GM13977 (cell line): ENCODE data around the gene DDX49.

Experiments
- DNase-seq: peaks from one replicate; pipeline ENCODE4 v3.0.0; 2012; ENCODE audit warnings: low spot score
- in situ Hi-C: fragments of 300-500 bp; cut with MboI; formaldehyde crosslinking; loops from one replicate; pipeline ENCODE4 v1.12.0; 2022; ENCODE audit warnings: low sequenced_read_pairs, low pct_unique_long_range_greater_than_20kb, mixed read lengths, inconsistent platforms; ENCODE audit not compliant: unreplicated experiment
- TF ChIP-seq, protein P1 (sequence below): IDR thresholded peaks from 2 replicates; pipeline ENCODE4 v1.5.1; 2012; ENCODE audit warnings: mild to moderate bottlenecking, control low read depth; ENCODE audit not compliant: insufficient read depth; ENCODE audit errors: extremely low read depth, missing control alignments

Gene DDX49

GRCh38 chr19:18889949-18890745 lies 29.4 kb upstream of the DDX49 start:
- no peak for DNase-seq
- TF ChIP-seq, protein P1, sequence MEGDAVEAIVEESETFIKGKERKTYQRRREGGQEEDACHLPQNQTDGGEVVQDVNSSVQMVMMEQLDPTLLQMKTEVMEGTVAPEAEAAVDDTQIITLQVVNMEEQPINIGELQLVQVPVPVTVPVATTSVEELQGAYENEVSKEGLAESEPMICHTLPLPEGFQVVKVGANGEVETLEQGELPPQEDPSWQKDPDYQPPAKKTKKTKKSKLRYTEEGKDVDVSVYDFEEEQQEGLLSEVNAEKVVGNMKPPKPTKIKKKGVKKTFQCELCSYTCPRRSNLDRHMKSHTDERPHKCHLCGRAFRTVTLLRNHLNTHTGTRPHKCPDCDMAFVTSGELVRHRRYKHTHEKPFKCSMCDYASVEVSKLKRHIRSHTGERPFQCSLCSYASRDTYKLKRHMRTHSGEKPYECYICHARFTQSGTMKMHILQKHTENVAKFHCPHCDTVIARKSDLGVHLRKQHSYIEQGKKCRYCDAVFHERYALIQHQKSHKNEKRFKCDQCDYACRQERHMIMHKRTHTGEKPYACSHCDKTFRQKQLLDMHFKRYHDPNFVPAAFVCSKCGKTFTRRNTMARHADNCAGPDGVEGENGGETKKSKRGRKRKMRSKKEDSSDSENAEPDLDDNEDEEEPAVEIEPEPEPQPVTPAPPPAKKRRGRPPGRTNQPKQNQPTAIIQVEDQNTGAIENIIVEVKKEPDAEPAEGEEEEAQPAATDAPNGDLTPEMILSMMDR: no peak
- in situ Hi-C loops: no loop called here

GRCh38 chr19:18893587-18894253 lies 25.8 kb upstream of the DDX49 start:
- TF ChIP-seq, protein P1: no peak
- DNase-seq: no peak
- in situ Hi-C loops: no loop called here

DNA sequence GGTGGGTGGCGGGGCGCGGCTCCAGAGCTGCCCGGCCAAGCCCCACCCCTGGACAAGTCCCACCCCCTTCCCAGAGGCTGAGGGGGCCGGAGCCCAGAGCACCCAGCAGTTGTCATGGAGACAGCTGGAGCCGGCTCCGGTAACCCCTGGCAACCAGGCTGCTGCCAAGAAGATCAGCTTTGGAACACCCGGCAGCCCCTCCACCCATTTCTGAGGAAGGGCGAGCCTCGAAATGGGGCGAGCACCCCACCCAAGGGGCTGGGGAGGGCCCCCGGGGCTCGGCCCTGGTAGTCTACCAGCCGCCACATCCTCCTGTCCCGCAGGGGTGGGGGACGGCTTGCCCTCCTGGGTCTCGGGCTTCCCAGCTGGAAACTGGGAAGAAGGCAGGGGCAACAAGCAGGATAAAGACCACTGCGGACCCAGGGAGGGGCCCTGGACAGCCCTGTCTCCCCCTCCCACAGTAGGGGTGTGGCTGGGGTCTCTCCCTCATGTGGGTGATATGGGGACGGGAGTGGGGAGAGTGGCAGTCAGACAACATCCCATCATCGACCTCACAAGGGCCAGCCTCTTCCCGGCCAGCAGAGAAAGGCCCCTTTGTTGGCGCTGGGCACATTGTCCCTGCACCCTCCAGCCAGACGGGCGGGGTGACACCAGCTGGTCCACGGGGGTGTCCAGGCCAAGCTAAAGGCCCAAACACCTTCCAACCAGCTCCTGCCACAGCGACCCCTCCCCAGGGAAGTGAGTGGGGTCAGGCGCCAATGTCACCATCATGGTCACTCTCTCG lies 25.1 kb upstream of the DDX49 start:
- TF ChIP-seq, protein P1: no peak
- DNase-seq: peak; percentile 66
- in situ Hi-C loops: no loop called here

DNA sequence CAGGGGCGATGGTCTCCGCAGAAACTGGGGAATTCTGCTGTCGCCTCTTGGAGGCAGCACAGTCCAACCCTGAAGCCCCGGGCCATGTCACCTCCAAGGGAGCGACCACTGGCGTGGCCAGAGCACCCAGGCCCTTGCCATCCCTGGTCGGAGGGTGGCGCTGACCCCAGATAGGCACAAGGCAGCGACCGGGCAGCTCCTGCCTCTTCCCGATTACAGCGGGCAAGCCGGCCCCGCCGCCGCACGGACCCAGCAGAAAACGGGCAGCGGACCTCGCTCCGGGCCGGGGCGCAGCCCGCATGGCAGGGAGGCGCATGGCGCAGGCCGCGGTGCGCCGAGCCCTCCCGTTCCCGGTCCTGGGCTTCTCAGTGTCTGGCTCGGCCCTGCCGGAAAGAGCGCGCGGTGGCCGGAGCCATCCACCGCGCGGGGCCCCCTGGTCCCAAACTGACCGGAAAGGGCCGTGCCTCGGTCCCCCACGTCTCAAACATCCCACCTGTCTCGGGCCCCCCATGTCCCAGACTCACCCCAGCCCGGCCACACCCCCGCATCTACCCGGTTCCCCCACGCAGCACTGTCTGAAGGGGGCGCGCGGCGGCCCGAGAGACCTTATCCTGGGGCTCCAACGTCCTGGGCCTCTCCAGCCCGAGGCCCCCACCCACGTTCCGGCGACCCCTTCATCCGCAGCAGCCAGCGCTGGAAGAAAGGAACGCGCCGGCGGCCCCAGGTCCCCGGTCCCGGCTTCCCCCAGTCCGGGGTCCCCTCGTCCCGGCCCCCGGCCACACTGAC lies 24.3 kb upstream of the DDX49 start:
- DNase-seq: peak; percentile 78
- TF ChIP-seq, protein P1: peak; percentile 26
- in situ Hi-C loops: no loop called here

GRCh38 chr19:18895824-18896341 lies 23.6 kb upstream of the DDX49 start, which contains the start of gene CERS1:
Gene CERS1, minus strand, starts transcription at chr19:18896158. Its CDS starts 86 bp downstream, at chr19:18896072.
- TF ChIP-seq, protein P1: no peak
- in situ Hi-C loops: no loop called here

More at GRCh38 chr19:18895824-18896341, 23.6 kb upstream of the DDX49 start, which contains the start of gene CERS1:
- peak; percentile 81 for DNase-seq
